Activated CD4-positive, CD25-positive, alpha-beta regulatory T cell (primary cell): Measurements from ENCODE around the gene SFPQ.
"Not testable (repeated sequence)": the region's sequence is repeated elsewhere in the genome, so short reads cannot be mapped to it uniquely, and the experiment has no call there.

Experiments
- DNase-seq, 4 experiments: peaks; one replicate each; lab custom pipeline; 2025; lab: John Stamatoyannopoulos, UW

SFPQ gene

DNA sequence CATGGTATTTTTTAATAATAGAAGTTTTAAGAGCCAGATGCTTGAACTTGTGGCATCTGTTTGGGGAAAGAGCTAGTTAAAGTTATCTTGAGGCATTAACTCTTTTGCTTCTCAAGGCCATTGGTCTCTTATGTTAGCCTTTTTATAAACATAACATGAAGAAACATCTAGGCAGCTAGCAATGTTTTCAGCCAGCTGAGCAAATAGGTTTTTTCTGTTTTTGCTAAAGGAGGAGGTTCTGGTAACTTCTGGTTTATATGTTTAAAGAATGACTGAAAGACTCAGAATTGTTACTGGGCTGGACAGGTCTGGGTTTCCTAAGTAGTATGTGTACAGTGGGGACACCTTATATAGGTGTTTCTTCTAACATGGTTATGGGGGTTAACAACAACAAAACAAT, 50.7 kb downstream of the SFPQ start:
- not testable (repeated sequence) for DNase-seq

DNA sequence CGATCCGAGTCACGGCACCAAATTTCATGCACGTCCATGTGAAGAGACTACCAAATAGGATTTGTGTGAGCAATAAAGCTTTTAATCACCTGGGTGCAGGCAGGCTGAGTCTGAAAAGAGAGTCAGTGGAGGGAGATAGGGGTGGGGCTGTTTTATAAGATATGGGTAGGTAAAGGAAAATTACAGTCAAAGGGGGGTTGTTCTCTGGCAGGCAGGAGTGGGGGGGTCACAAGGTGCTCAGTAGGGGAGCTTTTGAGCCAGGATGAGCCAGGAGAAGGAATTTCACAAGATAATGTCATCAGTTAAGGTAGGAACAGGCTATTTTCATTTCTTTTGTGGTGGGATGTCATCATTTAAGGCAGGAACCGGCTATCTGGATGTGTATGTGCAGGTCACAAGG, 55.4 kb downstream of the SFPQ start:
- DNase-seq, result not testable (repeated sequence)

DNA sequence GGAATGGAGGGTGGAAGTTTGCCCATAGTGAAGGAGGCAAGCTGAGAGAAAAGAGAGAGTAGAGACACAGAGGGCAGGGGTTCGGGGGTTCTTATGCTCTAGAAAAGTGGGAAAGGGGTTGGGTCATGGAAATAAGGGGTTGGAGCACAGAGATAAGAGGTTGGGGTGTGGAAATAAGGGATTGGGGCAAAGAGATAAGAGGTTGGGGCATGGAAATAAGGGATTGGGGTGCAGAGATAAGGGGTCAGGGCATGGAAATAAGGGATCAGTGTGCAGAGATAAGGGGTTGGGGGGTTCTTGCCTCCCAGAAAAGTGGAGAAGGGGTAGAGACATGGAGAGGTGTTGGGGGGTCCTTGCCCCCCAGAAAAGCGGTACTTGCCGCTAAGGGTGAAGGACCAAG, 56.2 kb downstream of the SFPQ start:
- DNase-seq, result no peak
